Measurements from ENCODE around the gene ANKRD6.

- TF ChIP-seq MAX (IDR thresholded peaks at IDR 0.05; ENCODE audit: low read depth) (no peak), TEAD4 (IDR thresholded peaks at IDR 0.05; ENCODE audit: borderline replicate concordance, insufficient read depth) (no peak), POLR2AphosphoS5 (IDR thresholded peaks at IDR 0.05; ENCODE audit: low read depth, low read length) (no peak), CTCF (IDR thresholded peaks at IDR 0.05) (no peak), FOXM1 (IDR thresholded peaks at IDR 0.05; ENCODE audit: low read depth) (no peak)
These were observed 93.0 kb downstream of the ANKRD6 start for GRCh38 chr6:89525786-89526562.
